DOHH2 (cell line): ENCODE data around the gene OR9Q1.

Experiments used
- CTCF ChIP-seq: fragments of 200-600 bp; sonication (generic); IDR thresholded peaks from one replicate; pipeline ENCODE4 v1.5.1; 2014; ENCODE audit warnings: antibody characterized with exemption, mild to moderate bottlenecking, low read depth, low read length; ENCODE audit not compliant: poor library complexity, severe bottlenecking
- EZH2phosphoT487 ChIP-seq: fragments of 200-600 bp; sonication (generic); IDR thresholded peaks from 2 replicates; pipeline ENCODE4 v1.6.1; 2017; ENCODE audit warnings: borderline replicate concordance, mild to moderate bottlenecking, antibody characterized with exemption, low read length, moderate library complexity, mixed read lengths

GRCh38 chr11:58125469-58125868 lies 101.8 kb downstream of the OR9Q1 start, which contains the start of gene OR9I1:
- TF ChIP-seq CTCF: no peak
- TF ChIP-seq EZH2phosphoT487: no peak
